Natural killer cell (primary cell): ENCODE measurements around the gene TRAPPC2B. TPM values are rescaled to one million over a fixed set of nuclear protein-coding genes. Genes with fewer than 3 reads are reported as not detected.

Experiments
- ATAC-seq, 3 donors: fragments of 150-1000 bp in 2 of 3; fragments of 200-7000 bp in 1 of 3; cut with Tn5 transposase; 1 replicate in 1 of 3; 2 replicates in 2 of 3; pipeline ENCODE4 v1.10.0; 2021; ENCODE audit warnings: mild to moderate bottlenecking in 2 of 3, moderate library complexity in 2 of 3
- DNase-seq, 2 donors: peaks; one replicate each; pipeline versions ENCODE4 v3.0.0 to v3.0.0-alpha.2; 2013 to 2021; ENCODE audit warnings: mixed read lengths in 1 of 2
- H3K27ac ChIP-seq: one replicate; pipeline ENCODE4 v1.5.1; 2013; ENCODE audit warnings: mild to moderate bottlenecking, low read length
- H3K27me3 ChIP-seq: one replicate; pipeline ENCODE4 v1.6.1; 2013; ENCODE audit warnings: low read length; ENCODE audit not compliant: control insufficient read depth, insufficient read depth
- H3K36me3 ChIP-seq: one replicate; pipeline ENCODE4 v1.6.1; 2013; ENCODE audit warnings: low read length; ENCODE audit not compliant: control insufficient read depth, insufficient read depth
- H3K4me1 ChIP-seq: one replicate; pipeline ENCODE4 v1.6.1; 2013; ENCODE audit warnings: low read length; ENCODE audit not compliant: control insufficient read depth, insufficient read depth
- H3K4me3 ChIP-seq: one replicate; pipeline ENCODE4 v1.5.1; 2013; ENCODE audit warnings: low read length
- H3K9me3 ChIP-seq: one replicate; pipeline ENCODE4 v1.6.1; 2013; ENCODE audit warnings: low read length; ENCODE audit not compliant: control insufficient read depth, insufficient read depth
- H3K27ac Mint-ChIP-seq, 2 donors: one replicate each; pipeline ENCODE4 v1.8.0; 2022; ENCODE audit warnings: mild to moderate bottlenecking in 2 of 2, mixed read lengths in 2 of 2, moderate library complexity in 1 of 2
- H3K27me3 Mint-ChIP-seq, 2 donors: one replicate each; pipeline ENCODE4 v1.8.0; 2022; ENCODE audit warnings: low read depth in 2 of 2, mixed read lengths in 2 of 2
- H3K36me3 Mint-ChIP-seq: one replicate; pipeline ENCODE4 v1.8.0; 2022; ENCODE audit warnings: mixed read lengths
- H3K4me1 Mint-ChIP-seq, 2 donors: one replicate each; pipeline ENCODE4 v1.8.0; 2022; ENCODE audit warnings: mixed read lengths in 2 of 2
- H3K4me3 Mint-ChIP-seq: one replicate; pipeline ENCODE4 v1.8.0; 2022; ENCODE audit warnings: mild to moderate bottlenecking, moderate library complexity, mixed read lengths
- H3K9me3 Mint-ChIP-seq, 2 donors: one replicate each; pipeline ENCODE4 v1.8.0; 2022; ENCODE audit warnings: mixed read lengths in 2 of 2
- CTCF ChIP-seq: fragments of 200-600 bp; IDR thresholded peaks from one replicate; pipeline ENCODE4 v1.8.0; 2022; ENCODE audit warnings: antibody characterized with exemption
- WGBS: methylation state at CpG from one replicate; pipeline ENCODE4 v1.1.7; 2013; ENCODE audit warnings: missing lambda C conversion rate; ENCODE audit not compliant: insufficient coverage; 5-methylcytosine and 5-hydroxymethylcytosine counted together
- intact Hi-C: fragments of 100-400 bp; cut with micrococcal nuclease; formaldehyde crosslinking; loops from one replicate; pipeline ENCODE4 v1.14.2; 2022
- total RNA-seq, 4 donors: library from RNA; stranded (reverse); fragments of 120-200 nt in 1 of 4; gene quantifications; one replicate each; pipeline versions ENCODE4 v1.2.3 to v1.2.4, GENCODE V29; 2013 to 2022

TRAPPC2B gene
- total RNA-seq, 3 donors from 2014 or later (not counting 1 experiment from before 2014, with no cell fraction given) = 7.4 to 15.6 (median 13.7) TPM

GRCh38 chr19:57357406-57357805 lies 5.9 kb upstream of the TRAPPC2B start:
- WGBS = 97% methylated on average over 5 of the region's 5 CpGs
- Mint-ChIP-seq H3K27me3 (no peaks in the 10 kb centered on the region), H3K36me3 (peaks cover 51% of the 10 kb centered on the region), H3K27ac (no peak overlapping the region), H3K4me3 (no peak overlapping the region), H3K4me1 (peaks cover 12 to 14% of the 10 kb centered on the region in 2 donors), H3K9me3 (peaks cover 9 to 14% of the 10 kb centered on the region in 2 donors)
- no peak overlapping the region for H3K4me3 ChIP-seq
- no peak for TF ChIP-seq CTCF
- H3K36me3 ChIP-seq = peaks cover 36% of the 10 kb centered on the region
- H3K27me3 ChIP-seq = no peaks in the 10 kb centered on the region
- H3K9me3 ChIP-seq = peaks cover 57% of the 10 kb centered on the region
- intact Hi-C loops = no loop called here
- H3K4me1 ChIP-seq = no peaks in the 10 kb centered on the region
- DNase-seq (no peak), ATAC-seq (no peak)
- H3K27ac ChIP-seq = no peak overlapping the region

GRCh38 chr19:57359300-57359699 lies 4.1 kb upstream of the TRAPPC2B start:
- peaks cover 47% of the 10 kb centered on the region for H3K36me3 Mint-ChIP-seq
- peaks cover 29% of the 10 kb centered on the region for H3K36me3 ChIP-seq
- H3K27me3 ChIP-seq = no peaks in the 10 kb centered on the region
- no peak overlapping the region for H3K27ac Mint-ChIP-seq
- H3K9me3 ChIP-seq = peaks cover 55% of the 10 kb centered on the region
- DNase-seq = no peak
- peaks cover 7 to 11% of the 10 kb centered on the region in 2 donors for H3K9me3 Mint-ChIP-seq
- ATAC-seq = no peak
- no peak for TF ChIP-seq CTCF
- no peaks in the 10 kb centered on the region for H3K27me3 Mint-ChIP-seq
- peaks cover 16 to 18% of the 10 kb centered on the region in 2 donors for H3K4me1 Mint-ChIP-seq
- H3K4me3 Mint-ChIP-seq = no peak overlapping the region
- intact Hi-C loops = no loop called here
- H3K4me3 ChIP-seq = no peak overlapping the region
- H3K4me1 ChIP-seq = peaks cover 13% of the 10 kb centered on the region
- H3K27ac ChIP-seq = no peak overlapping the region

- 100% methylated on average over 1 of the region's 2 CpGs for WGBS
- TF ChIP-seq CTCF = no peak
- H3K4me1 Mint-ChIP-seq = peaks cover 18 to 19% of the 10 kb centered on the region in 2 donors
- Histone ChIP-seq H3K4me3 (no peak overlapping the region), H3K4me1 (peaks cover 14% of the 10 kb centered on the region), H3K27ac (peak overlapping the region; percentile 93), H3K36me3 (no peaks in the 10 kb centered on the region), H3K9me3 (peaks cover 27% of the 10 kb centered on the region), H3K27me3 (no peaks in the 10 kb centered on the region)
- H3K27ac Mint-ChIP-seq = peak overlapping the region; percentile 96 to 98
- intact Hi-C loops = no loop called here
- H3K9me3 Mint-ChIP-seq = peaks cover 0 to 8% of the 10 kb centered on the region in 2 donors
- ATAC-seq = no peak
- no peak for DNase-seq
- no peaks in the 10 kb centered on the region for H3K27me3 Mint-ChIP-seq
- peak overlapping the region; percentile 92 for H3K4me3 Mint-ChIP-seq
- peaks cover 21% of the 10 kb centered on the region for H3K36me3 Mint-ChIP-seq
Measured at GRCh38 chr19:57362419-57362818, 932 bp upstream of the TRAPPC2B start.

GRCh38 chr19:57363688-57364181 lies 384 bp downstream of the TRAPPC2B start:
- Histone ChIP-seq H3K27me3 (no peaks in the 10 kb centered on the region), H3K4me3 (peak overlapping the region; percentile 56), H3K9me3 (peaks cover 14% of the 10 kb centered on the region), H3K27ac (peak overlapping the region; percentile 93), H3K36me3 (no peaks in the 10 kb centered on the region), H3K4me1 (peaks cover 14% of the 10 kb centered on the region)
- DNase-seq = no peak
- WGBS = 2% methylated on average over 15 of the region's 18 CpGs
- H3K36me3 Mint-ChIP-seq = peaks cover 14% of the 10 kb centered on the region
- peak overlapping the region; percentile 96 to 98 for H3K27ac Mint-ChIP-seq
- H3K9me3 Mint-ChIP-seq = peaks cover 0 to 8% of the 10 kb centered on the region in 2 donors
- peak overlapping the region; percentile 92 for H3K4me3 Mint-ChIP-seq
- peak in 1 of 3 donors; percentile 1 for ATAC-seq
- peaks cover 18 to 19% of the 10 kb centered on the region in 2 donors for H3K4me1 Mint-ChIP-seq
- intact Hi-C loops = loop anchor here (1.0 kb wide), 6 partner anchors 12 to 792 kb away; partner anchors contain the start of genes ZNF17, ZNF304, ZNF460 and ZNF548
- no peaks in the 10 kb centered on the region for H3K27me3 Mint-ChIP-seq
- no peak for TF ChIP-seq CTCF
